B cell (primary cell): ENCODE results near the gene ZNF521. TPM values are rescaled to one million over a fixed set of nuclear protein-coding genes. Genes with fewer than 3 reads are reported as not detected.

Source experiments
- ATAC-seq: fragments of 200-7000 bp; cut with Tn5 transposase; one replicate; pipeline ENCODE4 v1.10.0; 2021; ENCODE audit warnings: low read depth, mild to moderate bottlenecking, moderate number of reproducible peaks, moderate library complexity
- CTCF ChIA-PET: fragments of 350-600 bp; sonication (Branson Sonifier 250); formaldehyde crosslinking; loops from one replicate; lab custom pipeline; 2021; ENCODE audit warnings: antibody characterized with exemption, inconsistent platforms; lab: Charles Lee
- POLR2A ChIA-PET: fragments of 350-600 bp; sonication (Branson Sonifier 250); formaldehyde crosslinking; loops from one replicate; lab custom pipeline; 2021; ENCODE audit warnings: antibody characterized with exemption; lab: Charles Lee
- DNase-seq: peaks from one replicate; pipeline ENCODE4 v3.0.0; 2013
- H2AFZ ChIP-seq: 2 replicates; pipeline ENCODE4 v1.6.1; 2012; ENCODE audit warnings: mild to moderate bottlenecking, low read depth, low read length; ENCODE audit not compliant: insufficient read depth, poor library complexity, severe bottlenecking
- H3K27ac ChIP-seq, 2 donors: 1 replicate in 1 of 2; 2 replicates in 1 of 2; pipeline ENCODE4 v1.5.1; 2012 to 2013; ENCODE audit warnings: low read length in 2 of 2, mild to moderate bottlenecking in 2 of 2, moderate library complexity in 1 of 2
- H3K27me3 ChIP-seq, 4 experiments: fragments of 200-600 bp in 1 of 4; sonication (generic) in 1 of 4; replicated peaks in 1 of 4; 1 replicate in 2 of 4; 2 replicates in 2 of 4; pipeline versions ENCODE4 v1.6.1 to v1.7.0; 2013 to 2016; ENCODE audit warnings: low read length in 3 of 4, mild to moderate bottlenecking in 2 of 4, mixed read lengths in 1 of 4, moderate library complexity in 1 of 4; ENCODE audit not compliant: insufficient read depth in 4 of 4, control insufficient read depth in 3 of 4; ENCODE audit errors: control extremely low read depth in 1 of 4
- H3K36me3 ChIP-seq, 2 experiments: replicated peaks in 1 of 2; 1 replicate in 1 of 2; 2 replicates in 1 of 2; pipeline versions ENCODE4 v1.6.1 to v1.7.1; 2013; ENCODE audit warnings: low read length in 1 of 2; ENCODE audit not compliant: insufficient read depth in 2 of 2, control insufficient read depth in 1 of 2; ENCODE audit errors: control extremely low read depth in 1 of 2, extremely low read depth in 1 of 2
- H3K4me1 ChIP-seq, 2 donors: fragments of 200-600 bp in 1 of 2; sonication (generic) in 1 of 2; 1 replicate in 1 of 2; 2 replicates in 1 of 2; pipeline versions ENCODE4 v1.5.1 to v1.6.1; 2013 to 2017; ENCODE audit warnings: low read length in 2 of 2; ENCODE audit not compliant: control insufficient read depth in 2 of 2, insufficient read depth in 2 of 2
- H3K4me2 ChIP-seq: replicated peaks from 2 replicates; pipeline ENCODE3; 2012; ENCODE audit warnings: mild to moderate bottlenecking, low read depth, low read length; ENCODE audit not compliant: poor library complexity, severe bottlenecking
- H3K4me3 ChIP-seq, 5 experiments: fragments of 200-600 bp in 1 of 5; sonication (generic) in 1 of 5; 1 replicate in 3 of 5; 2 replicates in 2 of 5; pipeline versions ENCODE4 v1.5.1 to v1.7.0; 2011 to 2016; ENCODE audit warnings: low read length in 4 of 5, mild to moderate bottlenecking in 4 of 5, low read depth in 2 of 5, control low read depth in 1 of 5, moderate library complexity in 1 of 5; ENCODE audit not compliant: insufficient read depth in 1 of 5; ENCODE audit errors: control extremely low read depth in 1 of 5, extremely low read depth in 1 of 5
- H3K79me2 ChIP-seq: fragments of 200-600 bp; sonication (generic); one replicate; pipeline ENCODE4 v1.6.0; 2016; ENCODE audit warnings: low read length; ENCODE audit not compliant: control insufficient read depth, insufficient read depth
- H3K9ac ChIP-seq: fragments of 200-600 bp; sonication (generic); 2 replicates; pipeline ENCODE4 v1.6.1; 2017; ENCODE audit warnings: mild to moderate bottlenecking, low read length, moderate library complexity
- H3K9me3 ChIP-seq, 3 donors: one replicate each; pipeline versions ENCODE4 v1.6.1 to v1.7.1; 2013; ENCODE audit warnings: low read length in 2 of 3; ENCODE audit not compliant: control insufficient read depth in 2 of 3, insufficient read depth in 1 of 3; ENCODE audit errors: control extremely low read depth in 1 of 3
- H4K20me1 ChIP-seq: 2 replicates; pipeline ENCODE4 v1.6.0; 2012; ENCODE audit warnings: mild to moderate bottlenecking, low read length; ENCODE audit not compliant: insufficient read depth, control insufficient read depth, poor library complexity, severe bottlenecking
- H3K27ac Mint-ChIP-seq: one replicate; pipeline ENCODE4 v1.8.0; 2021; ENCODE audit warnings: mixed read lengths
- H3K27me3 Mint-ChIP-seq: one replicate; pipeline ENCODE4 v1.8.0; 2021; ENCODE audit warnings: mixed read lengths
- H3K4me1 Mint-ChIP-seq: one replicate; pipeline ENCODE4 v1.8.0; 2021; ENCODE audit warnings: mixed read lengths
- H3K4me3 Mint-ChIP-seq: one replicate; pipeline ENCODE4 v1.8.0; 2021; ENCODE audit warnings: mixed read lengths
- H3K9me3 Mint-ChIP-seq: one replicate; pipeline ENCODE4 v1.8.0; 2022; ENCODE audit warnings: mixed read lengths; ENCODE audit not compliant: insufficient read depth
- CTCF ChIP-seq: fragments of 200-600 bp; IDR thresholded peaks from one replicate; pipeline ENCODE4 v1.8.0; 2022; ENCODE audit warnings: antibody characterized with exemption, mild to moderate bottlenecking
- EZH2 ChIP-seq: IDR thresholded peaks from 2 replicates; pipeline ENCODE4 v1.6.1; 2012; ENCODE audit warnings: borderline replicate concordance, low read depth, mild to moderate bottlenecking, moderate library complexity, low read length; ENCODE audit not compliant: insufficient read depth, poor library complexity, severe bottlenecking
- WGBS: methylation state at CpG from one replicate; pipeline ENCODE4 v1.1.5; 2013; ENCODE audit warnings: missing lambda C conversion rate; ENCODE audit not compliant: insufficient coverage; 5-methylcytosine and 5-hydroxymethylcytosine counted together
- intact Hi-C: fragments of 100-400 bp; cut with micrococcal nuclease; formaldehyde crosslinking; loops from one replicate; pipeline ENCODE4 v1.10.0; 2022
- polyA plus RNA-seq: library from polyadenylated mRNA; depleted of rRNA; stranded (reverse); fragments of >200 nt; gene quantifications from 2 replicates; pipeline ENCODE4 v1.2.3, GENCODE V29; 2012
- total RNA-seq, 2 donors: library from RNA; stranded (reverse); fragments of 120-200 nt in 1 of 2; gene quantifications; 1 replicate in 1 of 2; 2 replicates in 1 of 2; pipeline versions ENCODE4 v1.2.3 to v1.2.4, GENCODE V29; 2013 to 2022

The ZNF521 gene
- total and polyA plus RNA-seq, 2 donors (not counting 1 experiment from before 2014, with no cell fraction given), result 0.04 to 9.0 TPM

DNA sequence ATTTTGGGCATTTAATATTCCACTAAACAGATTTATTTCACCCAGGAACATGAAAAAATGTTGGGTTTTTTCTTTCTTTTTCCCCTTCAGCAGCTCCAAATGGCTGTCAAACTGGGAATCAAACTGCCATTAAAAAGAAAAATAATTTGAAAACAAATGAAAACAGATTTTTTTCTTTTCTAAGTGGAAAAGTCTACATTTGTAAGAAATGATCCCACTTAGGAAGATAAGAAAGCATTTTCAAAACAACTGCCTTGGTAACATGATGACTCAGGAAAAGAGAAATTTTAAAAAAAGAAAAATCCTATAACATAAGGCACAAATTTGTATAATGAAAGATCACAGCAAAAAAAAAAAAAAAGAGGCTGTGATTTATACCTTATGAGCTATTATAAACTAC lies 20.0 kb downstream of the ZNF521 start:
- no peak for ATAC-seq
- no peaks in the 10 kb centered on the region for H3K36me3 ChIP-seq
- H3K79me2 ChIP-seq, result no peaks in the 10 kb centered on the region
- Mint-ChIP-seq H3K4me1 (no peaks in the 10 kb centered on the region), H3K27me3 (peaks cover 29% of the 10 kb centered on the region), H3K4me3 (no peak overlapping the region), H3K27ac (no peak overlapping the region), H3K9me3 (no peaks in the 10 kb centered on the region)
- no peaks in the 10 kb centered on the region for H3K9me3 ChIP-seq
- no peaks in the 10 kb centered on the region for H4K20me1 ChIP-seq
- POLR2A ChIA-PET, result no interaction called here
- H3K4me2 ChIP-seq, result no peak overlapping the region
- peaks cover 0 to 1% (median 0%) of the 10 kb centered on the region in 4 experiments for H3K27me3 ChIP-seq
- DNase-seq, result no peak
- no peak overlapping the region for H3K9ac ChIP-seq
- intact Hi-C loops, result no loop called here
- no peak overlapping the region for H2AFZ ChIP-seq
- no peak overlapping the region for H3K27ac ChIP-seq
- CTCF ChIA-PET, result interaction anchor here (0.7 kb wide), 1 partner anchor 154 kb away, joined by 3 read pairs; no protein-coding TSS in a partner anchor
- TF ChIP-seq EZH2 (no peak), CTCF (no peak)
- H3K4me1 ChIP-seq, result no peaks in the 10 kb centered on the region
- no peak overlapping the region for H3K4me3 ChIP-seq

DNA sequence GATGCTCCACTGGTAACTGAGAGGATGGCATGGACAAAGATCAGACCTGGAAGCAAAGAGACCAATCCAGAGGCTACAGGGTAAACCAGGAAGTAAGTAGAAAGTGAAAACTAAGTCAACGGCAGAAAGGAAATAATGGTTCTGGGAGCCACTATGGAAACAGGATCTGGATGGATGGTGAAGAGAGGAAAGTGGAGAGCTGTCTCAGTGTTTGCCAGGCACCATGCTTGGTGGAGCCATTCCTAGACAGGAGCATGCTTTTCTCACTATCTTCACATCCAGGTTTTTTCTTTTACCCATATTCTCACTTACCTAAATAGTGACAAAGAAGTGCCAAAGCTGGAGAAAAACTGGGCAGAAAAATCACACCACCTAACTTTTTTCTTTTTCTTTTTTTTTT lies 22.2 kb downstream of the ZNF521 start:
- TF ChIP-seq CTCF (no peak), EZH2 (no peak)
- intact Hi-C loops, result no loop called here
- POLR2A ChIA-PET, result no interaction called here
- WGBS, result 86% methylated on average over 1 of the region's 1 CpG
- CTCF ChIA-PET, result no interaction called here
- Histone ChIP-seq H3K4me1 (no peaks in the 10 kb centered on the region), H3K27ac (no peak overlapping the region), H2AFZ (no peak overlapping the region), H3K4me2 (no peak overlapping the region), H3K9ac (no peak overlapping the region), H3K4me3 (no peak overlapping the region), H3K79me2 (no peaks in the 10 kb centered on the region), H3K36me3 (no peaks in the 10 kb centered on the region), H3K27me3 (no peaks in the 10 kb centered on the region), H3K9me3 (no peaks in the 10 kb centered on the region), H4K20me1 (no peaks in the 10 kb centered on the region)
- H3K9me3 Mint-ChIP-seq, result no peaks in the 10 kb centered on the region
- ATAC-seq, result no peak
- no peak overlapping the region for H3K27ac Mint-ChIP-seq
- H3K4me3 Mint-ChIP-seq, result no peak overlapping the region
- H3K27me3 Mint-ChIP-seq, result peaks cover 39% of the 10 kb centered on the region
- H3K4me1 Mint-ChIP-seq, result no peaks in the 10 kb centered on the region
- no peak for DNase-seq
